LNCAP (cell line): ENCODE data around the gene HOMER2.

Experiments
- CTCF ChIP-seq: fragments of 450-650 bp; IDR thresholded peaks from 2 replicates; pipeline ENCODE4 v1.5.1; 2017; ENCODE audit warnings: mild to moderate bottlenecking

The HOMER2 gene

GRCh38 chr15:82936966-82937711 is 15.4 kb downstream of the HOMER2 start:
- TF ChIP-seq CTCF = no peak

- TF ChIP-seq CTCF = no peak
These were observed 17.1 kb downstream of the HOMER2 start for GRCh38 chr15:82935382-82935781.

- no peak for TF ChIP-seq CTCF
These were observed 18.2 kb downstream of the HOMER2 start for GRCh38 chr15:82934100-82934880.

- no peak for TF ChIP-seq CTCF
These were observed 18.9 kb downstream of the HOMER2 start for GRCh38 chr15:82933576-82933975.

GRCh38 chr15:82931221-82931620 is 21.3 kb downstream of the HOMER2 start:
- TF ChIP-seq CTCF = no peak

- no peak for TF ChIP-seq CTCF
These were observed 22.1 kb downstream of the HOMER2 start for GRCh38 chr15:82930461-82930860.

- TF ChIP-seq CTCF = no peak
These were observed 23.8 kb downstream of the HOMER2 start for GRCh38 chr15:82928711-82929110.
